GM23338 (cell line): ENCODE results near the gene RCE1. TPM values are rescaled to one million over a fixed set of nuclear protein-coding genes. Genes with fewer than 3 reads are reported as not detected.
A peak's percentile ranks its signal among the peaks of the same experiment; 100 is the strongest.

Experiments
- ATAC-seq: fragments of 200-7000 bp; cut with Tn5 transposase; 3 replicates; pipeline ENCODE4 v1.9.1; 2020
- DNase-seq: peaks from one replicate; pipeline ENCODE4 v3.0.0-alpha.2; 2015; ENCODE audit warnings: low spot score
- H2AFZ ChIP-seq: fragments of 200-600 bp; sonication (generic); 2 replicates; pipeline ENCODE4 v1.8.0; 2016; ENCODE audit warnings: antibody characterized with exemption, mild to moderate bottlenecking, moderate library complexity
- H3F3A ChIP-seq: fragments of 200-600 bp; sonication (generic); replicated peaks from 2 replicates; pipeline ENCODE4 v1.8.0; 2017; ENCODE audit warnings: antibody characterized with exemption, mixed run types, low read depth
- H3K27ac ChIP-seq: fragments of 200-600 bp; sonication (generic); 2 replicates; pipeline ENCODE4 v1.6.1; 2016; ENCODE audit warnings: low read depth
- H3K27me3 ChIP-seq: fragments of 200-600 bp; sonication (generic); 2 replicates; pipeline ENCODE4 v1.8.0; 2016; ENCODE audit warnings: mild to moderate bottlenecking, mixed run types, moderate library complexity; ENCODE audit not compliant: insufficient read depth
- H3K36me3 ChIP-seq: fragments of 200-600 bp; sonication (generic); 2 replicates; pipeline ENCODE4 v1.8.0; 2016; ENCODE audit warnings: mild to moderate bottlenecking; ENCODE audit not compliant: insufficient read depth
- H3K4me1 ChIP-seq: fragments of 200-600 bp; sonication (generic); 2 replicates; pipeline ENCODE4 v1.8.0; 2016; ENCODE audit warnings: mild to moderate bottlenecking, moderate library complexity; ENCODE audit not compliant: insufficient read depth
- H3K4me2 ChIP-seq: fragments of 200-600 bp; sonication (generic); 2 replicates; pipeline ENCODE4 v1.7.1; 2017; ENCODE audit warnings: mixed run types
- H3K4me3 ChIP-seq: fragments of 200-600 bp; sonication (generic); 2 replicates; pipeline ENCODE4 v1.6.1; 2016; ENCODE audit warnings: mixed run types
- H3K79me2 ChIP-seq: fragments of 200-600 bp; sonication (generic); replicated peaks from 2 replicates; pipeline ENCODE4 v1.8.0; 2017; ENCODE audit warnings: mild to moderate bottlenecking; ENCODE audit not compliant: insufficient read depth
- H3K9me2 ChIP-seq: fragments of 200-600 bp; sonication (generic); 2 replicates; pipeline ENCODE4 v1.8.0; 2017; ENCODE audit not compliant: insufficient read depth
- H4K20me1 ChIP-seq: fragments of 200-600 bp; sonication (generic); replicated peaks from 2 replicates; pipeline ENCODE4 v1.8.0; 2017; ENCODE audit warnings: mild to moderate bottlenecking; ENCODE audit not compliant: insufficient read depth
- H3K27ac Mint-ChIP-seq: 2 replicates; pipeline ENCODE4 v1.8.0; 2020; ENCODE audit warnings: inconsistent platforms, mild to moderate bottlenecking, moderate library complexity, mixed read lengths
- H3K27me3 Mint-ChIP-seq: 3 replicates; pipeline ENCODE4 v1.8.0; 2022; ENCODE audit warnings: low read depth, mild to moderate bottlenecking, moderate library complexity, mixed read lengths, inconsistent platforms; ENCODE audit not compliant: insufficient read depth, poor library complexity
- H3K36me3 Mint-ChIP-seq: 3 replicates; pipeline ENCODE4 v1.8.0; 2021; ENCODE audit warnings: low read depth, mild to moderate bottlenecking, inconsistent platforms, moderate library complexity, mixed read lengths
- H3K4me1 Mint-ChIP-seq: 3 replicates; pipeline ENCODE4 v1.8.0; 2020; ENCODE audit warnings: mild to moderate bottlenecking, inconsistent platforms, mixed read lengths
- H3K4me3 Mint-ChIP-seq: 3 replicates; pipeline ENCODE4 v1.8.0; 2021; ENCODE audit warnings: moderate library complexity, mild to moderate bottlenecking, inconsistent platforms, mixed read lengths
- H3K9me3 Mint-ChIP-seq: 3 replicates; pipeline ENCODE4 v1.8.0; 2020; ENCODE audit warnings: moderate library complexity, mild to moderate bottlenecking, inconsistent platforms, mixed read lengths
- CREB1 ChIP-seq: fragments of 250-450 bp; sonication (Bioruptor Pico); IDR thresholded peaks from 2 replicates; pipeline ENCODE4 v1.5.0; 2020; ENCODE audit warnings: low read depth, mild to moderate bottlenecking, moderate library complexity
- EZH2 ChIP-seq: fragments of 200-600 bp; sonication (generic); IDR thresholded peaks from one replicate; pipeline ENCODE4 v1.8.0; 2017; ENCODE audit warnings: antibody characterized with exemption, mild to moderate bottlenecking, low read depth; ENCODE audit not compliant: unreplicated experiment
- EZH2phosphoT487 ChIP-seq: fragments of 200-600 bp; sonication (generic); IDR thresholded peaks from one replicate; pipeline ENCODE4 v1.8.1; 2018; ENCODE audit warnings: antibody characterized with exemption; ENCODE audit not compliant: unreplicated experiment
- JUNB ChIP-seq: IDR thresholded peaks from one replicate; pipeline ENCODE4 v1.6.1; 2016; ENCODE audit warnings: antibody characterized with exemption; ENCODE audit not compliant: unreplicated experiment
- NANOG ChIP-seq: IDR thresholded peaks from 2 replicates; pipeline ENCODE4 v1.6.1; 2016; ENCODE audit warnings: antibody characterized with exemption, borderline replicate concordance
- POLR2AphosphoS5 ChIP-seq: IDR thresholded peaks from 2 replicates; pipeline ENCODE4 v1.6.1; 2016; ENCODE audit warnings: antibody characterized with exemption, low read depth
- STAT1 ChIP-seq: IDR thresholded peaks from one replicate; pipeline ENCODE4 v1.6.1; 2016; ENCODE audit warnings: antibody characterized with exemption; ENCODE audit not compliant: unreplicated experiment
- ZNF114 ChIP-seq: fragments of 250-450 bp; sonication (Bioruptor Pico); IDR thresholded peaks from 2 replicates; pipeline ENCODE4 v1.5.0; 2020; ENCODE audit warnings: mild to moderate bottlenecking, moderate library complexity
- ZNF331 ChIP-seq: fragments of 250-450 bp; sonication (Bioruptor Pico); IDR thresholded peaks from 2 replicates; pipeline ENCODE4 v1.5.0; 2020; ENCODE audit warnings: low read depth, mild to moderate bottlenecking, moderate library complexity
- polyA plus RNA-seq: library from polyadenylated mRNA; unstranded; fragments of >200 nt; fragmentation: Nextera tagmentation; extraction: Ambion mirVana; gene quantifications from 2 replicates; pipeline ENCODE4 v1.2.1, GENCODE V29; 2016
- total RNA-seq: library from RNA; depleted of rRNA; stranded (reverse); fragments of >200 nt; shearing (Covaris generic); gene quantifications from 2 replicates; pipeline ENCODE4 v1.2.3, GENCODE V29; 2014
- TF ChIP-seq, protein P1 (sequence below): IDR thresholded peaks from 2 replicates; pipeline ENCODE4 v1.6.1; 2016; ENCODE audit warnings: antibody characterized with exemption
- TF ChIP-seq, protein P2 (sequence below), 2 experiments: fragments of 200-600 bp in 1 of 2; sonication (generic) in 1 of 2; conservative IDR thresholded peaks; 2 replicates each; pipeline versions ENCODE4 v1.5.1 to v1.6.1; 2016 to 2017; ENCODE audit warnings: antibody characterized with exemption in 2 of 2, low read depth in 2 of 2, mild to moderate bottlenecking in 2 of 2, moderate library complexity in 1 of 2
- TF ChIP-seq, protein P3 (sequence below): fragments of 250-450 bp; sonication (Bioruptor Pico); IDR thresholded peaks from 2 replicates; pipeline ENCODE4 v1.5.0; 2020; ENCODE audit warnings: mild to moderate bottlenecking, moderate library complexity
- TF ChIP-seq, protein P4 (sequence below): IDR thresholded peaks from one replicate; pipeline ENCODE4 v1.6.1; 2018; ENCODE audit warnings: antibody characterized with exemption; ENCODE audit not compliant: unreplicated experiment

The RCE1 gene
- total and polyA plus RNA-seq, 2 experiments from 2014 or later = 27.8 to 55.1 TPM

DNA sequence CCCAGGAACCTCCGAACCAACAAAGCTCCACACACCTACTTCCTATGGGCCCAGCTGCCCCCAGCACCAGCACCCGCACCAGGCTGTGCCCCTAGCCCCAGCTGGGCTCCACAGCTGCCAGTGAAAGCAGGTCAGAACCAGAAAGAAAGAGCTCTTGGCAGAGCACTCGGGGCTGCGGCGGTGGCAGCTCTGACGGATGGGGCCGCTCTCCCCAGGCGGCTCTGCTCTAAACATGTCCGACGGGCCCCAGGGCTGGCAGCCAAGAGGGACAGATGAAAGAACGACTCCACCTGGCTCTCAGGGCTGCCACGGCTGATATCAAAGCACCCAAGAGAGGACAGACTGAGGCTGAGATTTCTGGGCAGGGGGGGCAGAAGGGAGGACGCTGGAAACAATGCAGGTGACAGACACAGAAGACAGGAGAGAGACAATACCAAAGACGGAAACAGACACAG is 39.3 kb downstream of the RCE1 start:
- peaks cover 10% of the 10 kb centered on the region; the same call in 1 of the 2 replicates for H3K4me1 ChIP-seq
- H3K9me2 ChIP-seq = no peaks in the 10 kb centered on the region
- H2AFZ ChIP-seq = no peak overlapping the region
- H3K36me3 ChIP-seq = no peaks in the 10 kb centered on the region
- 0 out of 2 replicates have a peak overlapping the region, but pooled peaks have one; percentile 9 for H3K27ac ChIP-seq
- no peak overlapping the region for H3K4me3 ChIP-seq
- no peak for DNase-seq
- Mint-ChIP-seq H3K4me1 (peaks cover 51% of the 10 kb centered on the region), H3K9me3 (no peaks in the 10 kb centered on the region), H3K27me3 (peaks cover 7% of the 10 kb centered on the region), H3K27ac (peak overlapping the region; percentile 49), H3K4me3 (no peak overlapping the region), H3K36me3 (no peaks in the 10 kb centered on the region)
- H3K4me2 ChIP-seq = no peak overlapping the region
- H4K20me1 ChIP-seq = no peaks in the 10 kb centered on the region
- ATAC-seq = no peak
- TF ChIP-seq CREB1 (CRISPR knock-in tag) (no peak), POLR2AphosphoS5 (no peak), NANOG (no peak), STAT1 (no peak), JUNB (no peak), ZNF114 (no peak), ZNF331 (CRISPR knock-in tag) (no peak), EZH2 (no peak), EZH2phosphoT487 (no peak)
- TF ChIP-seq, protein P1, sequence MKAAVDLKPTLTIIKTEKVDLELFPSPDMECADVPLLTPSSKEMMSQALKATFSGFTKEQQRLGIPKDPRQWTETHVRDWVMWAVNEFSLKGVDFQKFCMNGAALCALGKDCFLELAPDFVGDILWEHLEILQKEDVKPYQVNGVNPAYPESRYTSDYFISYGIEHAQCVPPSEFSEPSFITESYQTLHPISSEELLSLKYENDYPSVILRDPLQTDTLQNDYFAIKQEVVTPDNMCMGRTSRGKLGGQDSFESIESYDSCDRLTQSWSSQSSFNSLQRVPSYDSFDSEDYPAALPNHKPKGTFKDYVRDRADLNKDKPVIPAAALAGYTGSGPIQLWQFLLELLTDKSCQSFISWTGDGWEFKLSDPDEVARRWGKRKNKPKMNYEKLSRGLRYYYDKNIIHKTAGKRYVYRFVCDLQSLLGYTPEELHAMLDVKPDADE = no peak
- TF ChIP-seq, protein P2, sequence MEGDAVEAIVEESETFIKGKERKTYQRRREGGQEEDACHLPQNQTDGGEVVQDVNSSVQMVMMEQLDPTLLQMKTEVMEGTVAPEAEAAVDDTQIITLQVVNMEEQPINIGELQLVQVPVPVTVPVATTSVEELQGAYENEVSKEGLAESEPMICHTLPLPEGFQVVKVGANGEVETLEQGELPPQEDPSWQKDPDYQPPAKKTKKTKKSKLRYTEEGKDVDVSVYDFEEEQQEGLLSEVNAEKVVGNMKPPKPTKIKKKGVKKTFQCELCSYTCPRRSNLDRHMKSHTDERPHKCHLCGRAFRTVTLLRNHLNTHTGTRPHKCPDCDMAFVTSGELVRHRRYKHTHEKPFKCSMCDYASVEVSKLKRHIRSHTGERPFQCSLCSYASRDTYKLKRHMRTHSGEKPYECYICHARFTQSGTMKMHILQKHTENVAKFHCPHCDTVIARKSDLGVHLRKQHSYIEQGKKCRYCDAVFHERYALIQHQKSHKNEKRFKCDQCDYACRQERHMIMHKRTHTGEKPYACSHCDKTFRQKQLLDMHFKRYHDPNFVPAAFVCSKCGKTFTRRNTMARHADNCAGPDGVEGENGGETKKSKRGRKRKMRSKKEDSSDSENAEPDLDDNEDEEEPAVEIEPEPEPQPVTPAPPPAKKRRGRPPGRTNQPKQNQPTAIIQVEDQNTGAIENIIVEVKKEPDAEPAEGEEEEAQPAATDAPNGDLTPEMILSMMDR (conservative IDR thresholded peaks at IDR 0.05; ENCODE audit: low read depth in 2 of 2) = no peak
- TF ChIP-seq, protein P3, sequence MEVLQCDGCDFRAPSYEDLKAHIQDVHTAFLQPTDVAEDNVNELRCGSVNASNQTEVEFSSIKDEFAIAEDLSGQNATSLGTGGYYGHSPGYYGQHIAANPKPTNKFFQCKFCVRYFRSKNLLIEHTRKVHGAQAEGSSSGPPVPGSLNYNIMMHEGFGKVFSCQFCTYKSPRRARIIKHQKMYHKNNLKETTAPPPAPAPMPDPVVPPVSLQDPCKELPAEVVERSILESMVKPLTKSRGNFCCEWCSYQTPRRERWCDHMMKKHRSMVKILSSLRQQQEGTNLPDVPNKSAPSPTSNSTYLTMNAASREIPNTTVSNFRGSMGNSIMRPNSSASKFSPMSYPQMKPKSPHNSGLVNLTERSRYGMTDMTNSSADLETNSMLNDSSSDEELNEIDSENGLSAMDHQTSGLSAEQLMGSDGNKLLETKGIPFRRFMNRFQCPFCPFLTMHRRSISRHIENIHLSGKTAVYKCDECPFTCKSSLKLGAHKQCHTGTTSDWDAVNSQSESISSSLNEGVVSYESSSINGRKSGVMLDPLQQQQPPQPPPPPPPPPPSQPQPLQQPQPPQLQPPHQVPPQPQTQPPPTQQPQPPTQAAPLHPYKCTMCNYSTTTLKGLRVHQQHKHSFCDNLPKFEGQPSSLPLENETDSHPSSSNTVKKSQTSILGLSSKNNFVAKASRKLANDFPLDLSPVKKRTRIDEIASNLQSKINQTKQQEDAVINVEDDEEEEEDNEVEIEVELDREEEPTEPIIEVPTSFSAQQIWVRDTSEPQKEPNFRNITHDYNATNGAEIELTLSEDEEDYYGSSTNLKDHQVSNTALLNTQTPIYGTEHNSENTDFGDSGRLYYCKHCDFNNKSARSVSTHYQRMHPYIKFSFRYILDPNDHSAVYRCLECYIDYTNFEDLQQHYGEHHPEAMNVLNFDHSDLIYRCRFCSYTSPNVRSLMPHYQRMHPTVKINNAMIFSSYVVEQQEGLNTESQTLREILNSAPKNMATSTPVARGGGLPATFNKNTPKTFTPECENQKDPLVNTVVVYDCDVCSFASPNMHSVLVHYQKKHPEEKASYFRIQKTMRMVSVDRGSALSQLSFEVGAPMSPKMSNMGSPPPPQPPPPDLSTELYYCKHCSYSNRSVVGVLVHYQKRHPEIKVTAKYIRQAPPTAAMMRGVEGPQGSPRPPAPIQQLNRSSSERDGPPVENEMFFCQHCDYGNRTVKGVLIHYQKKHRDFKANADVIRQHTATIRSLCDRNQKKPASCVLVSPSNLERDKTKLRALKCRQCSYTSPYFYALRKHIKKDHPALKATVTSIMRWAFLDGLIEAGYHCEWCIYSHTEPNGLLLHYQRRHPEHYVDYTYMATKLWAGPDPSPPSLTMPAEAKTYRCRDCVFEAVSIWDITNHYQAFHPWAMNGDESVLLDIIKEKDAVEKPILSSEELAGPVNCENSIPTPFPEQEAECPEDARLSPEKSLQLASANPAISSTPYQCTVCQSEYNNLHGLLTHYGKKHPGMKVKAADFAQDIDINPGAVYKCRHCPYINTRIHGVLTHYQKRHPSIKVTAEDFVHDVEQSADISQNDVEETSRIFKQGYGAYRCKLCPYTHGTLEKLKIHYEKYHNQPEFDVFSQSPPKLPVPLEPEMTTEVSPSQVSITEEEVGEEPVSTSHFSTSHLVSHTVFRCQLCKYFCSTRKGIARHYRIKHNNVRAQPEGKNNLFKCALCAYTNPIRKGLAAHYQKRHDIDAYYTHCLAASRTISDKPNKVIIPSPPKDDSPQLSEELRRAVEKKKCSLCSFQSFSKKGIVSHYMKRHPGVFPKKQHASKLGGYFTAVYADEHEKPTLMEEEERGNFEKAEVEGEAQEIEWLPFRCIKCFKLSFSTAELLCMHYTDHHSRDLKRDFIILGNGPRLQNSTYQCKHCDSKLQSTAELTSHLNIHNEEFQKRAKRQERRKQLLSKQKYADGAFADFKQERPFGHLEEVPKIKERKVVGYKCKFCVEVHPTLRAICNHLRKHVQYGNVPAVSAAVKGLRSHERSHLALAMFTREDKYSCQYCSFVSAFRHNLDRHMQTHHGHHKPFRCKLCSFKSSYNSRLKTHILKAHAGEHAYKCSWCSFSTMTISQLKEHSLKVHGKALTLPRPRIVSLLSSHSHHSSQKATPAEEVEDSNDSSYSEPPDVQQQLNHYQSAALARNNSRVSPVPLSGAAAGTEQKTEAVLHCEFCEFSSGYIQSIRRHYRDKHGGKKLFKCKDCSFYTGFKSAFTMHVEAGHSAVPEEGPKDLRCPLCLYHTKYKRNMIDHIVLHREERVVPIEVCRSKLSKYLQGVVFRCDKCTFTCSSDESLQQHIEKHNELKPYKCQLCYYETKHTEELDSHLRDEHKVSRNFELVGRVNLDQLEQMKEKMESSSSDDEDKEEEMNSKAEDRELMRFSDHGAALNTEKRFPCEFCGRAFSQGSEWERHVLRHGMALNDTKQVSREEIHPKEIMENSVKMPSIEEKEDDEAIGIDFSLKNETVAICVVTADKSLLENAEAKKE (CRISPR knock-in tag) = no peak
- TF ChIP-seq, protein P4, sequence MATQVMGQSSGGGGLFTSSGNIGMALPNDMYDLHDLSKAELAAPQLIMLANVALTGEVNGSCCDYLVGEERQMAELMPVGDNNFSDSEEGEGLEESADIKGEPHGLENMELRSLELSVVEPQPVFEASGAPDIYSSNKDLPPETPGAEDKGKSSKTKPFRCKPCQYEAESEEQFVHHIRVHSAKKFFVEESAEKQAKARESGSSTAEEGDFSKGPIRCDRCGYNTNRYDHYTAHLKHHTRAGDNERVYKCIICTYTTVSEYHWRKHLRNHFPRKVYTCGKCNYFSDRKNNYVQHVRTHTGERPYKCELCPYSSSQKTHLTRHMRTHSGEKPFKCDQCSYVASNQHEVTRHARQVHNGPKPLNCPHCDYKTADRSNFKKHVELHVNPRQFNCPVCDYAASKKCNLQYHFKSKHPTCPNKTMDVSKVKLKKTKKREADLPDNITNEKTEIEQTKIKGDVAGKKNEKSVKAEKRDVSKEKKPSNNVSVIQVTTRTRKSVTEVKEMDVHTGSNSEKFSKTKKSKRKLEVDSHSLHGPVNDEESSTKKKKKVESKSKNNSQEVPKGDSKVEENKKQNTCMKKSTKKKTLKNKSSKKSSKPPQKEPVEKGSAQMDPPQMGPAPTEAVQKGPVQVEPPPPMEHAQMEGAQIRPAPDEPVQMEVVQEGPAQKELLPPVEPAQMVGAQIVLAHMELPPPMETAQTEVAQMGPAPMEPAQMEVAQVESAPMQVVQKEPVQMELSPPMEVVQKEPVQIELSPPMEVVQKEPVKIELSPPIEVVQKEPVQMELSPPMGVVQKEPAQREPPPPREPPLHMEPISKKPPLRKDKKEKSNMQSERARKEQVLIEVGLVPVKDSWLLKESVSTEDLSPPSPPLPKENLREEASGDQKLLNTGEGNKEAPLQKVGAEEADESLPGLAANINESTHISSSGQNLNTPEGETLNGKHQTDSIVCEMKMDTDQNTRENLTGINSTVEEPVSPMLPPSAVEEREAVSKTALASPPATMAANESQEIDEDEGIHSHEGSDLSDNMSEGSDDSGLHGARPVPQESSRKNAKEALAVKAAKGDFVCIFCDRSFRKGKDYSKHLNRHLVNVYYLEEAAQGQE = no peak
- H3F3A ChIP-seq = no peaks in the 10 kb centered on the region
- no peaks in the 10 kb centered on the region for H3K27me3 ChIP-seq
- H3K79me2 ChIP-seq = no peaks in the 10 kb centered on the region
